Measurements from ENCODE around the gene HOXB5. TPM values are rescaled to one million over a fixed set of nuclear protein-coding genes. Genes with fewer than 3 reads are reported as not detected.

HOXB5 gene
- total RNA-seq, 1 experiment from 2014 or later: not detected

DNA sequence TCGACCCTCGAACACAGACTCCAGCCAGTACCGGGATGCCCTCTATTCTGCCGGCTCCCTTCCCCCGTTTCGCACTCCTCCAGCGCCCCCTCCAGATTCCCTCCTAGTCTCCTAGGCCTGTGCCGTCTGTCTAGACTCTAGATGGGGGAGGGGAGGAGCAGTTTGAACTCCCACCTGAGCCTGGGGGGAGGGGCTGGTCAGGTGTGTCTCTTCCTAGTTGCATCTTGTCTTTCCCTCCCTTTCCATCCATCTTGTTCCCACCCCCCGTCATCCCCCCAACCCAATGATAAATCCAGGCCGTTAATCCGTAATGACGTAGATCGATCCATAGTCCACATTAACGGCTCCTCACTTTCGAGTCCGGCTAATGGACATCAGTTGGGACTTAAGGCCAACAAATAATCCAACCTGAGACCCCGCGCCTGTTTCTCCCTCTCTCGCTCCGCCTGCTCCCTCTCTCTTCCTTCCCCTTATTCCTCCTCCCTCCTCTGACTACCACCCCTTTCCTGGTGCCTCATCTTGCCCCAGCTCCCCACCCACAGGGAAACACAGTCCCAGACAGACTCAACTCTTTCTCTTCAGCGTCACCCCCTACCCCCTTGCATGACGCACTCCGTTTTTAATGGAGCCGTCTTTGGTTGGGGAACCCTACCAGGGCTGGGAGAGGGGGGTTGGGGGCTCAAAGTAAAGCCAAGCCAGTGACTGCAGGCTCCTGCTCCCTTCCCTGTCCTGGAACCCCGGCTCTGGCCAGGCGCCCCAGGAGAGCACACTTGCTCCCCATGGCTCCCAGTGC is 3.4 kb upstream of the HOXB5 start:
- H2BK15ac ChIP-seq (ENCODE audit: low read depth, low read length): no peak overlapping the region
- H3K56ac ChIP-seq (ENCODE audit: insufficient read length, low read depth, low read length): no peak overlapping the region
- H3K27ac Mint-ChIP-seq: no peak overlapping the region
- H3K4ac ChIP-seq (ENCODE audit: low read depth, low read length): no peak overlapping the region
- peaks cover 8 to 34% of the 10 kb centered on the region in 2 experiments for H3K4me1 Mint-ChIP-seq
- no peaks in the 10 kb centered on the region for H4K20me1 ChIP-seq (ENCODE audit: control insufficient read depth, insufficient read depth, insufficient read length)
- no peak overlapping the region for H3K23ac ChIP-seq (ENCODE audit: insufficient read length, low read depth, low read length)
- no peak overlapping the region for H2AK5ac ChIP-seq (ENCODE audit: insufficient read length, low read length)
- H3K18ac ChIP-seq (ENCODE audit: insufficient read length, low read depth, low read length): no peak overlapping the region
- H3K4me3 Mint-ChIP-seq: peak overlapping the region in 1 of 2 experiments; percentile 57; a peak in 2 of 5 replicates
- no peak overlapping the region for H3K14ac ChIP-seq (ENCODE audit: insufficient read depth, low read length)
- TF ChIP-seq, protein P1, sequence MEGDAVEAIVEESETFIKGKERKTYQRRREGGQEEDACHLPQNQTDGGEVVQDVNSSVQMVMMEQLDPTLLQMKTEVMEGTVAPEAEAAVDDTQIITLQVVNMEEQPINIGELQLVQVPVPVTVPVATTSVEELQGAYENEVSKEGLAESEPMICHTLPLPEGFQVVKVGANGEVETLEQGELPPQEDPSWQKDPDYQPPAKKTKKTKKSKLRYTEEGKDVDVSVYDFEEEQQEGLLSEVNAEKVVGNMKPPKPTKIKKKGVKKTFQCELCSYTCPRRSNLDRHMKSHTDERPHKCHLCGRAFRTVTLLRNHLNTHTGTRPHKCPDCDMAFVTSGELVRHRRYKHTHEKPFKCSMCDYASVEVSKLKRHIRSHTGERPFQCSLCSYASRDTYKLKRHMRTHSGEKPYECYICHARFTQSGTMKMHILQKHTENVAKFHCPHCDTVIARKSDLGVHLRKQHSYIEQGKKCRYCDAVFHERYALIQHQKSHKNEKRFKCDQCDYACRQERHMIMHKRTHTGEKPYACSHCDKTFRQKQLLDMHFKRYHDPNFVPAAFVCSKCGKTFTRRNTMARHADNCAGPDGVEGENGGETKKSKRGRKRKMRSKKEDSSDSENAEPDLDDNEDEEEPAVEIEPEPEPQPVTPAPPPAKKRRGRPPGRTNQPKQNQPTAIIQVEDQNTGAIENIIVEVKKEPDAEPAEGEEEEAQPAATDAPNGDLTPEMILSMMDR (conservative IDR thresholded peaks at IDR 0.05): no peak
- H3K9ac ChIP-seq (ENCODE audit: extremely low read depth, insufficient read length, low read length): no peak overlapping the region
- no peaks in the 10 kb centered on the region for H3K4me1 ChIP-seq (ENCODE audit: insufficient read depth, low read length)
- no peak overlapping the region for H4K5ac ChIP-seq (ENCODE audit: insufficient read length, low read depth, low read length)
- no peaks in the 10 kb centered on the region for H3K9me3 ChIP-seq (ENCODE audit: control insufficient read depth, low read depth, low read length)
- H2AFZ ChIP-seq (ENCODE audit: low read length): no peak overlapping the region
- no peaks in the 10 kb centered on the region for H3K79me2 ChIP-seq (ENCODE audit: insufficient read depth, low read length)
- peaks cover 99% of the 10 kb centered on the region for H3K27me3 ChIP-seq (ENCODE audit: insufficient read depth, low read length)
- WGBS (ENCODE audit: extremely low coverage, insufficient read length, low lambda C conversion rate): no CpG with 5 or more reads among the region's 26 CpGs
- no peak overlapping the region for H3K4me2 ChIP-seq (ENCODE audit: insufficient read depth, insufficient read length, low read length)
- no peak overlapping the region for H3T11ph ChIP-seq (ENCODE audit: low read length)
- H3K36me3 Mint-ChIP-seq (ENCODE audit: insufficient read depth in 1 of 3, low read depth in 3 of 3): no peaks in the 10 kb centered on the region
- H4K91ac ChIP-seq (ENCODE audit: insufficient read length, low read depth, low read length): no peak overlapping the region
- no peaks in the 10 kb centered on the region for H3K79me1 ChIP-seq (ENCODE audit: insufficient read depth, low read depth, low read length, poor library complexity, severe bottlenecking)
- H3K23me2 ChIP-seq (ENCODE audit: insufficient read length, low read depth, low read length, poor library complexity, severe bottlenecking): no peaks in the 10 kb centered on the region
- H2BK120ac ChIP-seq (ENCODE audit: low read depth, low read length, poor library complexity, severe bottlenecking): no peak overlapping the region
- H2BK5ac ChIP-seq (ENCODE audit: insufficient read length, low read length): no peak overlapping the region
- H2BK12ac ChIP-seq (ENCODE audit: insufficient read length, low read depth, low read length): no peak overlapping the region
- H2BK20ac ChIP-seq (ENCODE audit: low read depth, low read length, poor library complexity, severe bottlenecking): no peak overlapping the region
- H3K27ac ChIP-seq (ENCODE audit: insufficient read length, low read depth, low read length): no peak overlapping the region
- H4K8ac ChIP-seq (replicated peaks; ENCODE audit: insufficient read length, low read depth, low read length): no peak overlapping the region
- H3K9me3 Mint-ChIP-seq: peaks cover 0 to 21% of the 10 kb centered on the region in 2 experiments; a peak in 2 of 5 replicates
- peak; percentile 75 for DNase-seq
- H3K27me3 Mint-ChIP-seq (ENCODE audit: low read depth): peaks cover 100% of the 10 kb centered on the region
